HG03159 (cell line): ENCODE results near the gene C1QTNF6.
"Not testable (repeated sequence)": the region's sequence is repeated elsewhere in the genome, so short reads cannot be mapped to it uniquely, and the experiment has no call there.

Experiments used
- ATAC-seq: cut with Tn5 transposase; IDR thresholded peaks from one replicate; pipeline ENCODE4 v1.9.1; 2021; ENCODE audit warnings: mild to moderate bottlenecking, moderate library complexity; ENCODE audit not compliant: unreplicated experiment

C1QTNF6 gene

DNA sequence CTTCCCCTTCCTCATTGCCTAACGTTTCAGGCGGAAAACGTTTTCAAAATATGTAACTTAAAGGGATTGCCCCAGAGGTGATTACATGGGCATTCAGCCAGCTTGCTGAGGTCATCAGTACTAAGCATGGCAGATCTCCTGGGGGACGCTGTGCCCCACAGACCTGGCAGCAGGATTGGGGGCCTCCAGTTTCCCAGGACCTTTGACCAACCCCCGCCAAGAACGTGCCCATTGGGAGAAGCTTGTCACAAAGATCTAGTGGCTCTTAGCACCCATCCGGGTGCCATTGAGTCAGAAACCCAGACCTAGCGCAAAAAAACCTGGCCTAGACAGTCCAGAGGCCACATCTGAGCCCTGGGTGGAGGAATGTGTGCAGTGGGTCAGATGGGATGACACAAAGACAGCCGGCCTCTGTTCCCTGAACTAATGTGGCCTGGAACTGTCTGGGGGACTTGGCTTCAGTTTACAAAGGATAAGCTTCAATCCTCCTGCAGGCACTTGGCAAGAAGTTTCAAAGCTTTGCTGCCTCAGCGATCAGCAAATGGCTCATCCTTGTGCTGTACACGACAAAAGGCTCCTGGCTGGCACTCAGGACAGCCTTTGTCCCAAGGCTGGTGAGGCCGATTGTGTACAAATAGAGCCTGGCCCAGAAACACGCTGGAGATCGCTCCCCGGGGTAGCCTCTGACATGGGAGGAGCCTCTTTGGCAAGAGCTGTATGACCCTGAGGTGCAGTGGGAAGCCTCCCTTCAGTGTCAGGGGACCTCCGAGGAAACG is 9.5 kb downstream of the C1QTNF6 start:
- no peak for ATAC-seq

DNA sequence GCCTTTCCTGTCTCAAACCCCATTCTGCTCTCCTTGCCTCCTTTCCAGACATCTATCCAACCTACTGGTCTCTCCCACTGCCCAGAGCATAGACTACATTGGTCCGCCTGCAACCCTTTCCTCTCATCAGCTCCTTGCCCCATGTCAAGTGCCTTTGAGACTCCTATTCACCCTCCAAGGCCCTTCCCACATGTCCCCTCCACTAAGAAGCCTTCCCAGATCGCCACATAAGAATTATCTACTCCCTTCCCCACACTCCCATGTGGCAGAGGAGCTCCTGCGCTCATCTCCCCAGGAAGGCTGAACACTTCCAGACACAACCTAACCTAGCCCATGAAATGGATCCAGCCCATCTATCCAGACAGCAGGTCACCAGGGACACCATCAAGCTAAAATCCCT is 10.3 kb downstream of the C1QTNF6 start:
- no peak for ATAC-seq

DNA sequence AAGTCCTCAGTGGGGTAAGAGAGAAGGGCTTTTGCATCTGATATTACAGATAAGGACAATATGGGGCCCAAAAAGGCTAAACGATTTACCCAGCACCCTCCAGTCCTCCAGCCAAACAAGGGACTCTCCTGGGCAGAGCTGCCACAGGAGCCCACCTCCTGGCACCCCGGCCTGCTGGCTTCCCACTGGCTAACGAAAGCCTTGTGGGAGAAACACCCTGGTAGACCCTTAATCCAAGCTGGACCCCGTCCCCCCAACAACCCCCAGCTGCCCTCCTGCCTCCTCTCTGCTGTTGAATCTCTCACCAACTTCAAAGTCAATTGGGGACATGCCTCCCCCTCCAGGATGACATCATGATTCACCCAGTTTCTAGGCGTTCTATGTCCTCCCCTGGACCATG is 10.8 kb downstream of the C1QTNF6 start:
- ATAC-seq, result no peak

DNA sequence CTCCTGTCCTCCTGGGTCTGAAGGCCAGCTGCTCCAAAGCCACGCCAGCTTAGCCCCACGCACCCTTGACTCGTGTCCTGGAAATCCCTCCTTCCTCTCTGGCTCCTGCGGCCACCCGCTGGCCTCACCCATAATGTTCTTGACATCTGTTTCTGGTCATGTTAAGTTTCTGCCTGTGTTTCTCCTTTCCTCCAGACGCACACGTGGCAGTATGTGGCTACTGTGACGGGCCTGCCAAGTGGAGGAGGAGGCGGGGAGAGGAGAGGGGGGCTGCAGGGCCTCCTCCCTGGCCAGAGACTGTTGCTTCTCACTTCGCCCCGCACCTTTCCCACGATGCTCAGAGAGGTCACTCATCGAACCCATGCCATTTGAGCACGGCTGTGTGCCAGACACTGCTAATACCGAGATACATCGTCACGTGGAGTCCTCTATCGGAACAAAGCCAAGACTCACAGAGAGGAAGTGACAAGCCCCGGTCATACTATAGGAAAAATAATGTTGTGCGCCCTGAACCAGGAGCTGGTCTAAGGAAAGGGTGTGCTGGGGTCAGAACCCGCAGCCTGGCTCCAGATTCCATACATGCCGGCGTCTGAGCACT is 11.5 kb downstream of the C1QTNF6 start:
- no peak for ATAC-seq

DNA sequence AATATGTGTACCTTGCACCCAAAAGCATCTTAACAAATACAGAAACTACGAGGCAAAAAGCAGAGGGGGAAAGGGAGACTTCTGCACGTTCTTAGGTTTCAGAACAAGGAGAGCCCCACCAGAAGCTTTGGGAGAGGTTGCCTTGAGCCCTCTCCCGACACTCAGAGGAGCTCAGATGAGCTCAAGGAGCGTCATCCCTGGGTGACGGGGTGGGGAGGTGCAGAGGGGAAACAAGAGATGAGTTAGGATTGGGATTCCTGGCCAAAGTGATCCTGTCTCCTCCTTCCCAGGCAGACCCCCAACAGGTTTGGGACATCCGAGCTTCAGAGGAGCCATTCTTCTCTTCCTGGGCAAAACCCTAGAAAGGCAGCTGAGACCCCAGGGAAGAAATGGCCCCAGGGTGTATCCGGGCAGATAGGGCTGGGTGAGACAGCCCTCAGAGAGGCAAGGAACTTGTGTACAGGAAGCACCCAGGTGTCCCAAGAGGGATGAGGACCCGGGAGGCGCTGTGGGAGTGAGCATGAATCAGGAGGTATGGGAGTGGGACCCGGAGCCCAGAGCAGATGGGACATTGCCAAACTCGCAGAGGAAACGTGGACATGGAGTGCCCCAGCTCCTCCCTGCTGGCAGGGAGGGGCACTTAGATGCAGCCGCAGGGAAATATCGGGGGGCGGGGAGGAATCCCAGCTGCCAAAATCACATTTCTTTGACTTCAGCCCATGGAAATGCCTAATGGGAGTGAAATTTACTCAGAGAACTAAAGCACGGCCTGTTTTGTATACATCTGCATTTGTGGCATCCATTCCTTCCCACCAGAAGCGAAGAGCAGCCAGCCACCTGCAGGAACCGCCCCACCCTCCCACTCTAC is 12.4 kb downstream of the C1QTNF6 start:
- no peak for ATAC-seq

DNA sequence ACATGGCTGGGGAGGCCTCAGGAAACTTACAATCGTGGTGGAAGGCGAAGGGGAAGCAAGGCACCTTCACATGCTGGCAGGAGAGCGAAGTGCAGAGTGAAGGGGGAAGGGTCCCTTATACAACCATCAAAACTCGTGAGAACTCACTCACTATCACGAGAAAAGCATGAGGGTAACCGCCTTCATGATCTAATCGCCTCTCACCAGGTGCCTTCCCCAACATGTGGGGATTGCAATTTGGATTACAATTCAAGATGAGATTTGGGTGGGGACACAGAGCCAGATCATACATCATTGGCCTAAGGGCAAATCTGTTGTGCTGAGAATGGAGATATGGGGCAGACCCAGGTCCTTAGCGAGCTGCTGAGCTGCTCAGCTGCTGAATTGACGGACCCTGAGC is 13.1 kb downstream of the C1QTNF6 start:
- ATAC-seq, result no peak

DNA sequence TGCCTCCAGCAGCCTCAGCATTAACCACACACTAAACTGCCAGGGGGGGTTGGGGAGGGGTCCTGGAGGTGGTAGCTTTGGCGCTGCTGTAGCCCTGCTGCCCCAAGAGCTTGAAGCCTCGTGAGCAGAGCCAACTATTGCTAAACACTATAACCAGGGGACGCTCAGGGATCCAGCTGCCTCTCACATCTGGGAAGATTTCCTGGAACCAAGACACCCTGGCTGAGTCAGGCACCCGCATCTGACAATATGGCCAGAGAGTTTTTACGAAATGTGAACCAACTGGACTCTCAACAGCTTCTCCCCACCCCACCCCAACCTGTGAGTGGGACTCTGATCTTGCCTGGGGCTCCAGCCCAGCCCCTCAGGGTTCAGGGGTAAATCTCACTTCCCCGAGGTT is 14.3 kb downstream of the C1QTNF6 start:
- no peak for ATAC-seq

DNA sequence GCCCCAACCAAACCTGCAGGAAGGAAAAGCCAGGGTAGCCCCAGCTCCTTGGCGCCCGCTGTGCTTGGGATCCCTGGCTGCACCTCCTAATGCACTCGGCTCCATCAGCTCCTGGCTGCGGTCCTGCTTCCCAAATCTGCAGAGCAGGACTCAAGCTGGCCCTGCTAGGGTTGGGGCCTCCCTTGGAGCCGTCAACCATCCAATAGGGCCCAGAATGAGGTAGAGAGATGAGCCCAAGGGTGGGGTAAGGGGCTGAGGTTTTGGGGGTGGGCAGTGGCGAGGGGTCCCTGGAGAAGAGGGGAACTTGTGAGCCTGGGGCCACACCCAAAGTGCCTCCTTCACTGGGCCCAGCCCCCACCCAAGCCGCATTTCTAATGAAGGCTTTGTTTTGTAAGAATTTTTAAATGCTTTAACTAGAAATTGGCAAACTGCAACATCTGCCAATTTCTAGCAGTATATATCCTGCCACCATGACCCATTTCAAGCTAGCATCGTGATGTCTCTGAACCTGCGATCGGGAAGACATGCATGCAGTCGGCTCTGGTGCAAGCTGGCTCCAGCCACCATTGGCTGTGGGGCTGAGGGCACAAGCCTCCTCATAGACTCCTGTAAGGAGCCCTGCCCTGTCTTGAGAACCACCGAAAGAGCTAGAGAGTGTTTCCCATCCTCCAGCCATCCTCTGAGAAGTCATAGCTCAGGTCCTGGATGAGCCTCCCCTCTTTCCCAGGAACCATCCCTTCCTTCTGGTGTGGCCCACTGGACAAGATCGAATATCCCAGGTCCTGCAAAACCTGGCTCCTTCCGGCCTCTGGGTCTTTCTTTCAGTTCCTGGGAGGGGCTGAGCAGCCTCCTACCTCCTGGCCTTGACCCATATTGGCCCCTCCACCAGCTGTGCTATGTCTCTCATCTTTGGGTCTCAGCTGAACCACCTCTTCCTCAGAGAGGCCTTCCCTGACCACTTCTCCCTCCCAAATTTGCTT is 15.5 kb downstream of the C1QTNF6 start:
- no peak for ATAC-seq

DNA sequence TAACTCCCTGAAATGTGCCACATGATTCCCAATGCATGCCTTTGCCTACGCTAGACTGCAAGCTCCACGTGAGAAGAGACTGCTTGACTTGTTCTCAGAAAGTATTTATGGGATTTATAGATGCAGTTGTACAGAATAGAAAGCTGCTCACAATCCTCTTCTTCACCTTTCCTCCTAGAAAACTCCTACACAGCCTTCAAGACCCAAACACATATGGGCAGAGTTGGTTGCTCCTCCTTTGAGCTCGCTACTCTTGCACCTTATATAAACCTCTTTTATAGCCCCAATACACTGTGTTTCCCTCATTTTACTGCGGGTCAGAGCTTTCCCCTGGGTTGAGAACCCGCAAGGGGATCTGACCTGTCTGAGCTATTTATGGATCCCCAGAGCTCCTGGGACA is 16.4 kb downstream of the C1QTNF6 start:
- ATAC-seq, result no peak

DNA sequence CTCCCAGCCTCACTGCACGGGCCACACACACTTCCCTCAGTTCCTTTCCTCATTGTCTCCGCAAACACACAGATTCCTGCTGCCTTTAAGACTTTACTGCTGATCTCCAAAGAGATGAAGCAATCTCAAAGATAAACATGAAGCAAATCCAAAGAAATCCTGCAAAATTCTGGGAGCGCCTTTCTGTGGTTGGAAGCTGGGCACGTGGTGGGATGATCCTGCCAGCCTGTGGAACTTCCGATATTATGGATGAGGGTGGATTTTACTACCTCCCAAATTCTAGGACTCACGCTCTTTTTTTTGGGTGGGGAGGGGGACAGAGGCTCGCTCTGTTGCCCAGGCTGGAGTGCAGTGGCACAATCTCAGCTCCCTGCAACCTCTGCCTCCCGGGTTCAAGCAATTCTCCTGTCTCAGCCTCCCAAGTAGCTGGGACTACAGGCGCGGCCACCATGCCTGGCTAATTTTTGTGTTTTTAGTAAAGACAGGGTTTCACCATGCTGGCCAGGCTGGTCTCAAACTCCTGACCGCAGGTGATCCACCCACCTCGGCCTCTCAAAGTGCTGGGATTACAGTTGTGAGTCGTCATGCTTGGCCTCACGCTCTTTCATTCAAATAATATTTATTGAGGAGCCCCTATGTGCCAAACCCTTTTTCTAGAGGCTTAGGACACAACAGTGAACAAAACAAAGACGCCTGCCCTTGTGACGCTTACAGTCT is 17.2 kb downstream of the C1QTNF6 start:
- not testable (repeated sequence) for ATAC-seq

DNA sequence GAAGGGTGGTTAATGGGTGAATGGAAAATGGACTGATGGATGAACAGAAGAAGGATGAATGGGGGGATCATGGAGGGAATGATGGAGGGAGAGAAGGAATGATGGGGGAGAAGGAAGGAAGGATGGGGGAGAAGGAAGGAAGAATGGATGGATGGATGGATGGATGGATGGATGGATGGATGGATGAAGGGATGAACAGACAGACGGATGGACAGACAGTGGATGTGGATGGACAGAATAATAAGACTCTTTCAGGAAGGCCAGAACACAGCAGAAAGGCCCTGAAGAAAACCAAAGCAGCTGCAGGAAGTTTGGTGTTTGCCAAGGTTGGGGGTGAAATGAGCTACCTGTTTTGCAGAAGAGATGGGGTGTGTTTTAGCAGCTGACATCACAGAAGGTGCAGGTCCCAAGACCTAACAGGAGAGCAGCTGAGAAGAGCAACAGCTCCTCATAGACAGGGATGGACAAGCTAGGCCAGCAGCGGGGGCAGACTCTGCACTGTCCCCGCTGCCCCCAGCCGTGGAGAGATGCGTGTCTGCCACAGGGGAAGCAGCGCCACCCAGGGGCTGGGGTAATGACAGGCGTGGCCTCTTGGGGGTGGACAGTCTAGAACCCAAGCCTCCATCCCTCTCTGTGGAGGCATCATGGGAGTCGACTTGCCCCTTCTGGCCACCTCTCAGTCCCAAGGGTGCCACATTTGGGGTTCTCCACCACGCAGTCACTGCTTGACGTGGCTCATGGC is 17.9 kb downstream of the C1QTNF6 start:
- no peak for ATAC-seq

DNA sequence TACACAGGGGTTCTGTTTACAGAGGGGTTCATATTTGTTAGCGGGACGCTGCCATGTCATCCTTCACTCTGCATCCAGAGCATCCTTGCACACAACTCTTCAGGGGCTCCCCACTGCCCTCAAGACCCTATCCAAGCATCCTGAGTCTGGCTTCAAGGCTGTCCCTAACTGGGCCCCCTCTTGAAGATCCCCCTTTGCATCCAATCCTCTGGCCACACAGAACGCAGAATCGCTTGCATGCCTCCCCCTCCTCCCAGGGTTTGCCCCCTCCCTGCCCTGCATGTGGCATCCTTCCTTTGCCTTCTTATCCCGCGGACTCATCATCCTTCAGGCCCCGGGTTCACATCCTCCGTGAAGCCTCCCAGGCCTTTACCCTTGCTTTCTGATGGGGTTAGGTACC is 18.6 kb downstream of the C1QTNF6 start:
- no peak for ATAC-seq

DNA sequence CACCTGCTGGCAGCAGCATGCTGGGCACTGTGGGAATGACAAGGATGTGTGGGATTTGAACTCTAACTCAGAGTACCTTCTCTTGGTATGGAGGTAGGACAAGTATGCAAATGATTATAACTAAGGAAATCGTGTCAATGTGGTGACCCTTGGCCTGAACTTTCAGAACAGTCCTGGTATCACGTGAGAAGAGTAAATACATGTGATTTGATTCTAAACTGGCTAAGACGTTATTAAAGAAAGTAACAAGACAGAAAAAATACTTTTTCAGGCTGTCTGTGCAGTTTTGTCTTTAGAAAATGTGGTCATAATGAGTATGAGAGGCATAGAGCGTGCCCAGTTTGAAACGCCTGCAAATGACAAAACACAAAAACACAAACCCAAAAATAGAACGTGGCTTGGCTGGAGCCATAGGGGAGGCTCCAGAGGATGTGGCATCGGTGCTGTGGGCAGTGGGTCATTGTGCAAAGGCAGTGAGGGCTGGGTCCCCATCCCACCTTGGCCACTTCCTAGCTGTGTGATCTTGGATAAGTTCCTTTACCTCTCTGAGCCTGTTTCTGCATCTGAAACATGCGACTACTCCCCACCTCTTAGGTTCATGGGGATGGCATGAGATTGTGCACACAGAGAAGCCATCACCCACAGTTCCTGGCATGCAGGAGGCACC is 19.9 kb downstream of the C1QTNF6 start:
- ATAC-seq, result no peak

DNA sequence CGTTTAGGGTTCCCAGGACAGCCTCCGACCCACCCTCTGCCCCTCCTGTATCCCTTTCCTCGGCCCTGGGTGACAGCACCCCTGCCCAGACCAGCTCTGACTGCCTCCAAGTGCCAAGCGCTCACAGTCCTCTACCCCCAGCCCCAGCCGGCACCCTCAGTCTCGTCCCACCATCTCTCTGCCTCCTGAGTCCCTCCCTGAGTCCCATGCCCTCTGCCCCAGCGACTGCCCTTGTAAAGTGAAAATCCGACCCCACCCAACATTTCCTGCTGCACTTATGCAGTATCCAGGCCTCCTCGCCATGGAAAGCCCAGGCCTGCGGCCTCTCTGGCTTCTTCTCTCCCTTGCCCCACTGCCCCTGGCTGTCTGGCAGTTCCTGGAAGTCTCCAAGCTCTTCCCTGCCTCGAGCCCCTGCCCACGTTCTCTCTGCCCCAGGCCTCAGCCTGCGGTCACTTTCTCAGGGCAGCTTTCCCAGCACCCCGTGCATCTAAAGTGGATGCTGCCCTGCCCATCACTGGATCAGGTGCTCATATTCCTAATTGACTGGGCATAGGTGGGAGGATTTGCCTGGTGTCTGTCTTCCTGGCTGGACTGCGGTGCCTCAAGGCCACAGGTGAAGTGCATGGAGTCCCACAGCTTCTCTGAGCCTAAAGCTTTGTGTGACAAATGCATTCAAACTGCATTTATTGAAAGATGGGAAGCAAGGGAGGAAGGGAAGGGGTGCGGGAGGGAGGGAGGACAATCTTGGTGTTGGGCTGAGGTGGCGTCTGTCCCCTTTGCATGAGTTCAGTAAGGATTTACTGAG is 20.7 kb downstream of the C1QTNF6 start:
- no peak for ATAC-seq

DNA sequence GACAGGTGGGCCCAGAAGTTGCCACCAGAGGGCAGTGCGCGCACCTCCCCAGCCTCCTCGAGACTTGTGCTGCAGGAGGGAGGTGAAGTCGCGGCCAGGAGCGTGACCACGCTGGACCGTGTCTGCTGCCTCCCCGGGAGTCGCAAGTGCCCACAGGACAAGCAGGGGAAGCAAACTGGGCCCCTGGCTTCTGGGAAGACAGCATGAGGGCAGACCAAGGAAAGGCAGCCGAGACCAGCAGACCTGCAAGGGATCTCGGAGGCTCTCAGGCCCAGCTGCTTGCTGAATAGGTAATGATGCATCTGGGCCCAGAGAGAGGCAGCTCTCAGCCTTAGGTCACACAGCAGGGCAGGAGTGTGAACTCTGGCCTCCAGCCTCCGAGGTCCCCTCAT is 21.4 kb downstream of the C1QTNF6 start:
- ATAC-seq, result no peak

DNA sequence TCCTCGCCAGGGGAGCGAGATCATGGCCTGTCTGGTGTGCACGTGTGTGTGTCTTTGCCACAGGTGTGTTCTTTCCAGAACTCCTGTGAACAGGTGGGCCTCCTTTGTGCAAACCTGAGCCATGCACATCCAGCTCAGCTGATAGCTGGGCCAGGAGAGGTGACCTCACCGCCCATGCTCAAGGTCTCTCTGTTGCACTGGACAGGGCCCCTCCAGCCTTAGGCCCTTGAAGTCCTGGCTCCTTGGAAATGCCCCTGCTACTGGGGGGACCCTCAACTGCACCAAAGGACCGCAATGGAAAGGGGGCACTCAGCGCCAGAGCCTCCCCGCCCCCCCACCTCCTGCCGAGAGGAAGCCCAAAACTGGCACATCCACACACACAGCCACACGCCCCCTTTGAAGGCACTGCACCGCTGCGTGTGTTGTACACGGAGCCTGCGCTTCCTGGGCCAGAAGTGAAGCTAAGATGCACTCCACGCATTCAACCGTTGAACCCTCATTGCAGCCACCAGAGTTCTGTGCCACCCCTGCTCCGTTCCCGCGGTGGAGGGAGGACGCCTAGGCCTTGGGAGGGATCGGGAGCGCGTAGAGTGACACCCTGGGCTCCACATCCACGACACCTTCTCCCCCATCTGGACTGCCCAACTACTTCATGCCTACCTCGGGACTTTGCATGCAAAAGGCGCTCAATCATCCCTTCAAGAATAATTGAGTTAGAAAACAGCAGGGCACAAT is 21.9 kb downstream of the C1QTNF6 start:
- ATAC-seq, result no peak

DNA sequence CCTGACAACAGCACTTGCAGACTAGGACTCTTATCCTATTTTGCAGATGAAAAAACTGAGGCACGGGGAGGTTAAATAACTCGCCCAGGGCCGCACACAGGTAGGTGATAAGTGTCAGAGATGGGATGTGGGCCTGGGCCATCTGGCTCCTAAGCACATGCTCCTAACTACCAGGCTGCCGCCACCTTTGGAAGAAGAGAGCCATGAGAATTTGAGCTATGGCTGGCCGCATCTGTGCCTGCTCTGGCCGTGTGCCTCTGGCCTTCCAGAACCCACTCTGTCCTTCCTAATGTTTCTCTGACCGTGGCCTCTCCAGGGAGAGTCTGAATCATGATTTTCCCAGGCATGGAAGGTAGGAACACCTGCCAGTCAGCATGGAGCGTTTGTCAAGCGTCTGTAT is 23.0 kb downstream of the C1QTNF6 start:
- no peak for ATAC-seq
